MCF 10A (cell line): ENCODE measurements around the gene ST3GAL3. TPM values are rescaled to one million over a fixed set of nuclear protein-coding genes. Genes with fewer than 3 reads are reported as not detected.

ENCODE experiments used
- BruUV-seq: library from RNA; stranded (reverse); fragments of 400-500 nt; replicated peaks from 2 replicates; lab custom pipeline; 2021; lab: Mats Ljungman, UMichigan
- CTCF ChIA-PET: fragments of 300-600 bp; sonication (Branson Sonifier 250); formaldehyde crosslinking; extraction: SDS; loops from one replicate; lab custom pipeline; 2021; ENCODE audit warnings: antibody characterized with exemption, inconsistent platforms; lab: Yijun Ruan, JAX
- POLR2A ChIA-PET: fragments of 300-600, 350-650 bp; sonication (Branson Sonifier 250); formaldehyde crosslinking; extraction: SDS; loops from one replicate; lab custom pipeline; 2020; ENCODE audit warnings: antibody characterized with exemption, inconsistent platforms; lab: Yijun Ruan, JAX
- DNase-seq: peaks from one replicate; pipeline ENCODE4 v3.0.0-alpha.2; 2018; ENCODE audit not compliant: unreplicated experiment
- H3K27ac Mint-ChIP-seq: one replicate; pipeline ENCODE4 v1.8.0; 2022; ENCODE audit warnings: mild to moderate bottlenecking, low read depth, mixed read lengths; ENCODE audit not compliant: unreplicated experiment
- H3K27me3 Mint-ChIP-seq: one replicate; pipeline ENCODE4 v1.8.0; 2022; ENCODE audit warnings: mixed read lengths; ENCODE audit not compliant: insufficient read depth, unreplicated experiment
- H3K36me3 Mint-ChIP-seq: one replicate; pipeline ENCODE4 v1.8.0; 2022; ENCODE audit warnings: mild to moderate bottlenecking, moderate library complexity, mixed read lengths; ENCODE audit not compliant: insufficient read depth, unreplicated experiment
- H3K4me1 Mint-ChIP-seq: one replicate; pipeline ENCODE4 v1.8.0; 2022; ENCODE audit warnings: mixed read lengths; ENCODE audit not compliant: insufficient read depth, unreplicated experiment
- H3K4me3 Mint-ChIP-seq: one replicate; pipeline ENCODE4 v1.8.0; 2022; ENCODE audit warnings: mild to moderate bottlenecking, moderate library complexity, mixed read lengths; ENCODE audit not compliant: unreplicated experiment
- H3K9me3 Mint-ChIP-seq: one replicate; pipeline ENCODE4 v1.8.0; 2022; ENCODE audit warnings: mixed read lengths; ENCODE audit not compliant: unreplicated experiment
- intact Hi-C: fragments of 100-400 bp; cut with micrococcal nuclease; formaldehyde crosslinking; loops from 2 replicates; pipeline ENCODE4 v1.14.1; 2022
- total RNA-seq: library from RNA; stranded (reverse); gene quantifications from 2 replicates; pipeline ENCODE4 v1.2.3, GENCODE V29; 2022
- TF ChIP-seq, protein P1 (sequence below): fragments of 200-600 bp; IDR thresholded peaks from one replicate; pipeline ENCODE4 v1.8.0; 2022; ENCODE audit warnings: antibody characterized with exemption, mild to moderate bottlenecking; ENCODE audit not compliant: unreplicated experiment

ST3GAL3 gene
- total RNA-seq, 1 experiment from 2014 or later: 24.2 TPM

DNA sequence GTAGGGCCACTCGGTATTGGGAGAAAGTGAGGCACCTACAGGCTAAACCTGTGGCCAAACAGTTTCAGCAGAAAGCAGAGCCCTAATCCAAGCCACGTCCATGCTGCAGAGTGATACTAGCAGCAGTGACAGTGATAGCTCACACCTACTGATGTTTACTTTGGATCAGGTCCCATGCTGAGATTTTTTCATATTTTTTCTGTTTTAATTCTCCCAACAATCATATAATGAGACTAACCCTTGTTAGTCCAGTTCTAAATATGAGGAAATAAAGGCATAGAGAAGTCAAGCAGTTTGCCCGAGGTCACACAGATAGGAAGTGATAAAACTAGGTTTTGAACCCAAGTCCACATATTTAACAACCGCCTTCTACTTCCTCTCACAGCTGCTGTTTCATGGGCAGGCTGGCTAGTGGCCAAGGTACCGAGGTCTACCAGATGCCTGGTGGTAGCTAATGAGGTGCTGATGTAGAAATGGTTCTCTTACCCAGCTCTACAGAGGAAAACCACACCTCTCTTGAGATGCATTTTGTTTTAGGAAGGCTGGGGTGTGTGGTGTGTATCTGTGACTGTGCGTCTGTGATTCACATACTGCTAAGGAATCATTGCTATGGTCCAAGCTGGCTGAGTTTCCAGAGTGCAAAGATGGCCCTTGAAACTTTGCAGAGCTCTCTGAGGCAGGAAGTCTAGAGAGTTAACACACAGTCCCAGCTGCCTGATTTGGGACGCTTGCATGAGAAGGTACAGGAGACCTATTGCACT is 146.0 kb downstream of the ST3GAL3 start:
- peak; percentile 85 for DNase-seq
- H3K4me1 Mint-ChIP-seq: peaks cover 36% of the 10 kb centered on the region
- no peak overlapping the region for H3K4me3 Mint-ChIP-seq
- TF ChIP-seq, protein P1, sequence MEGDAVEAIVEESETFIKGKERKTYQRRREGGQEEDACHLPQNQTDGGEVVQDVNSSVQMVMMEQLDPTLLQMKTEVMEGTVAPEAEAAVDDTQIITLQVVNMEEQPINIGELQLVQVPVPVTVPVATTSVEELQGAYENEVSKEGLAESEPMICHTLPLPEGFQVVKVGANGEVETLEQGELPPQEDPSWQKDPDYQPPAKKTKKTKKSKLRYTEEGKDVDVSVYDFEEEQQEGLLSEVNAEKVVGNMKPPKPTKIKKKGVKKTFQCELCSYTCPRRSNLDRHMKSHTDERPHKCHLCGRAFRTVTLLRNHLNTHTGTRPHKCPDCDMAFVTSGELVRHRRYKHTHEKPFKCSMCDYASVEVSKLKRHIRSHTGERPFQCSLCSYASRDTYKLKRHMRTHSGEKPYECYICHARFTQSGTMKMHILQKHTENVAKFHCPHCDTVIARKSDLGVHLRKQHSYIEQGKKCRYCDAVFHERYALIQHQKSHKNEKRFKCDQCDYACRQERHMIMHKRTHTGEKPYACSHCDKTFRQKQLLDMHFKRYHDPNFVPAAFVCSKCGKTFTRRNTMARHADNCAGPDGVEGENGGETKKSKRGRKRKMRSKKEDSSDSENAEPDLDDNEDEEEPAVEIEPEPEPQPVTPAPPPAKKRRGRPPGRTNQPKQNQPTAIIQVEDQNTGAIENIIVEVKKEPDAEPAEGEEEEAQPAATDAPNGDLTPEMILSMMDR: no peak
- BruUV-seq: no TSS peak
- intact Hi-C loops: loop anchor here (10.0 kb wide), 1 partner anchor 81 kb away; the partner anchor contains the start of gene ARTN
- CTCF ChIA-PET: interaction anchor here (0.6 to 1.9 kb wide), 4 partner anchors 49 to 1381 kb away, joined by 3 to 5 read pairs (median 3); no protein-coding TSS in a partner anchor
- POLR2A ChIA-PET: interaction anchor here (0.7 to 1.5 kb wide), 4 partner anchors 12 to 79 kb away, joined by 3 to 4 read pairs (median 3); no protein-coding TSS in a partner anchor
- no peak overlapping the region for H3K27ac Mint-ChIP-seq
- H3K36me3 Mint-ChIP-seq: no peaks in the 10 kb centered on the region
- H3K27me3 Mint-ChIP-seq: no peaks in the 10 kb centered on the region
- H3K9me3 Mint-ChIP-seq: no peaks in the 10 kb centered on the region

GRCh38 chr1:43854473-43854872 is 147.1 kb downstream of the ST3GAL3 start:
- Mint-ChIP-seq H3K9me3 (no peaks in the 10 kb centered on the region), H3K4me3 (no peak overlapping the region), H3K27ac (no peak overlapping the region), H3K4me1 (peaks cover 40% of the 10 kb centered on the region), H3K36me3 (no peaks in the 10 kb centered on the region), H3K27me3 (no peaks in the 10 kb centered on the region)
- ChIA-PET CTCF (interaction anchor here (0.7 to 1.9 kb wide), 2 partner anchors 27 to 80 kb away, joined by 3 to 5 read pairs; no protein-coding TSS in a partner anchor), POLR2A (interaction anchor here (0.6 kb wide), 1 partner anchor 9 kb away, joined by 3 read pairs; no protein-coding TSS in a partner anchor)
- TF ChIP-seq, protein P1: no peak
- intact Hi-C loops: loop anchor here (10.0 kb wide), 1 partner anchor 80 kb away; the partner anchor contains the start of gene ARTN
- no peak for DNase-seq
- no TSS peak for BruUV-seq

GRCh38 chr1:43856188-43856587 is 148.9 kb downstream of the ST3GAL3 start:
- CTCF ChIA-PET: interaction anchor here (0.7 to 2.6 kb wide), 2 partner anchors 79 to 105 kb away, joined by 3 to 16 read pairs; no protein-coding TSS in a partner anchor
- TF ChIP-seq, protein P1: no peak

GRCh38 chr1:43857163-43857562 is 149.8 kb downstream of the ST3GAL3 start:
- POLR2A ChIA-PET: interaction anchor here (0.6 kb wide), 1 partner anchor 92 kb away, joined by 3 read pairs; no protein-coding TSS in a partner anchor
- Mint-ChIP-seq H3K4me3 (no peak overlapping the region), H3K36me3 (no peaks in the 10 kb centered on the region), H3K27ac (no peak overlapping the region), H3K4me1 (peaks cover 45% of the 10 kb centered on the region), H3K27me3 (no peaks in the 10 kb centered on the region), H3K9me3 (no peaks in the 10 kb centered on the region)
- intact Hi-C loops: loop anchor here (10.0 kb wide), 1 partner anchor 78 kb away; the partner anchor contains the start of gene ARTN
- BruUV-seq: no TSS peak
- TF ChIP-seq, protein P1: no peak
- no peak for DNase-seq
- CTCF ChIA-PET: interaction anchor here (0.8 to 2.6 kb wide), 5 partner anchors 45 to 1683 kb away, joined by 3 to 16 read pairs (median 3); no protein-coding TSS in a partner anchor

More at GRCh38 chr1:43856188-43856587, 148.9 kb downstream of the ST3GAL3 start:
- no peak for DNase-seq
- no peak overlapping the region for H3K4me3 Mint-ChIP-seq
- H3K9me3 Mint-ChIP-seq: no peaks in the 10 kb centered on the region
- intact Hi-C loops: loop anchor here (10.0 kb wide), 1 partner anchor 79 kb away; the partner anchor contains the start of gene ARTN
- H3K27ac Mint-ChIP-seq: no peak overlapping the region
- H3K36me3 Mint-ChIP-seq: no peaks in the 10 kb centered on the region
- peaks cover 46% of the 10 kb centered on the region for H3K4me1 Mint-ChIP-seq
- BruUV-seq: no TSS peak
- no peaks in the 10 kb centered on the region for H3K27me3 Mint-ChIP-seq
- POLR2A ChIA-PET: no interaction called here
